Measurements from ENCODE around the gene SEC24D.

The SEC24D gene

DNA sequence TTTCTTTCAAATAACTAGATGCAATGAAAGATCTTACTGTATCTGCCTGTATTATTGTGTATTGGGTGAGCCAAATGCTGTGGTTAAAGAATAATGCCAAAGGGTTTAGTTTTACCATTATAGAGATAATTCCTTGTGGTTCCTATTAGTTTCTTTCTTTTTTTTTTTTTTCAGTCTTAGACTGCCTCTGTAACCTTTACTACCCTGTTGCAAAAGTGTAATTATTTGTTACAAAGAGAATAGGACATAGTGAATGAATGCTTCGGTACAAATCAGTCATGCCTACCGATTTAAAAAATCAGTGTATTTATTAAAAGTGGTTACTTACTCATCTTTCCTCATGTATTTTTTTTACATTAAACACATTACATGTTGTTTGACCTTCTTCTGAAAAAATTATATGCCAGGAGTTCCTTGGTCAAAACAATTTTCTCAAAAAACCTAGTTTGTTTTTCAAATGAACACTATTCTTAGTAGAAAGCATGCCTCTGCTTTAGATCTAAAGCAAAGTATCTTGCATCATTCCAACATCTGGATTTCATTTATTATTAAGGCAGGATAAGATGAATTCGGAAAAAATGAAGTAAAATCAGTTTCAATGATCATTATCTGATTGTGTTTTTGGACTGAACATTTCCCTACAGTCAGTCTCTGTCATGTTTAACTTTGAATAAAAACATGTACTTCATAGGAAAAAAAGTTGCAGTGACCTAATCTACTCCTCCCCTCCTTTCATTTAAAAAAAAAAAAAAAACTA, 31.6 kb upstream of the SEC24D start:
- Histone ChIP-seq H3K36me3 (ENCODE audit: control insufficient read depth in 2 of 2, insufficient read depth in 1 of 2, low read length in 2 of 2) (no peaks in the 10 kb centered on the region), H3K4me1 (ENCODE audit: control insufficient read depth, insufficient read depth, low read length) (no peaks in the 10 kb centered on the region), H3K9me3 (ENCODE audit: control insufficient read depth, insufficient read depth, low read depth, low read length) (no peaks in the 10 kb centered on the region), H3K4me3 (ENCODE audit: low read depth, low read length) (no peak overlapping the region), H3K27ac (ENCODE audit: extremely low read depth, low read depth, low read length) (no peak overlapping the region)
- CTCF ChIA-PET = interaction anchor here (0.7 to 0.9 kb wide), 2 partner anchors 16 to 34 kb away, joined by 3 to 4 read pairs; no protein-coding TSS in a partner anchor
- TF ChIP-seq ZNF791 (tag by site-specific recombination; IDR thresholded peaks at IDR 0.05) = no peak
- TF ChIP-seq, protein P1, sequence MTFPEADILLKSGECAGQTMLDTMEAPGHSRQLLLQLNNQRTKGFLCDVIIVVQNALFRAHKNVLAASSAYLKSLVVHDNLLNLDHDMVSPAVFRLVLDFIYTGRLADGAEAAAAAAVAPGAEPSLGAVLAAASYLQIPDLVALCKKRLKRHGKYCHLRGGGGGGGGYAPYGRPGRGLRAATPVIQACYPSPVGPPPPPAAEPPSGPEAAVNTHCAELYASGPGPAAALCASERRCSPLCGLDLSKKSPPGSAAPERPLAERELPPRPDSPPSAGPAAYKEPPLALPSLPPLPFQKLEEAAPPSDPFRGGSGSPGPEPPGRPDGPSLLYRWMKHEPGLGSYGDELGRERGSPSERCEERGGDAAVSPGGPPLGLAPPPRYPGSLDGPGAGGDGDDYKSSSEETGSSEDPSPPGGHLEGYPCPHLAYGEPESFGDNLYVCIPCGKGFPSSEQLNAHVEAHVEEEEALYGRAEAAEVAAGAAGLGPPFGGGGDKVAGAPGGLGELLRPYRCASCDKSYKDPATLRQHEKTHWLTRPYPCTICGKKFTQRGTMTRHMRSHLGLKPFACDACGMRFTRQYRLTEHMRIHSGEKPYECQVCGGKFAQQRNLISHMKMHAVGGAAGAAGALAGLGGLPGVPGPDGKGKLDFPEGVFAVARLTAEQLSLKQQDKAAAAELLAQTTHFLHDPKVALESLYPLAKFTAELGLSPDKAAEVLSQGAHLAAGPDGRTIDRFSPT (tag by site-specific recombination; IDR thresholded peaks at IDR 0.05) = no peak
- TF ChIP-seq ZSCAN23 (tag by site-specific recombination; IDR thresholded peaks at IDR 0.05) = no peak
- TF ChIP-seq GFI1B (tag by site-specific recombination; IDR thresholded peaks at IDR 0.05) = no peak
- no peak for TF ChIP-seq ZXDB (tag by site-specific recombination; IDR thresholded peaks at IDR 0.05)
- no peak for TF ChIP-seq SP7 (tag by site-specific recombination; IDR thresholded peaks at IDR 0.05)
- TF ChIP-seq ZIC2 (tag by site-specific recombination; IDR thresholded peaks at IDR 0.05) = no peak
- no peak for TF ChIP-seq ZBTB21 (tag by site-specific recombination; IDR thresholded peaks at IDR 0.05)
- TF ChIP-seq ZNF211 (tag by site-specific recombination; IDR thresholded peaks at IDR 0.05; ENCODE audit: low read depth) = no peak
- no peak for TF ChIP-seq ZNF596 (tag by site-specific recombination; IDR thresholded peaks at IDR 0.05)
- TF ChIP-seq SALL2 (tag by site-specific recombination; IDR thresholded peaks at IDR 0.05; ENCODE audit: borderline replicate concordance) = no peak
- TF ChIP-seq ZNF777 (tag by site-specific recombination; IDR thresholded peaks at IDR 0.05; ENCODE audit: borderline replicate concordance) = no peak
- TF ChIP-seq SCRT2 (tag by site-specific recombination; IDR thresholded peaks at IDR 0.05) = no peak
- TF ChIP-seq ZNF747 (tag by site-specific recombination; IDR thresholded peaks at IDR 0.05) = no peak
- TF ChIP-seq CTCF (tag by site-specific recombination; IDR thresholded peaks at IDR 0.05) = no peak
- no peak for TF ChIP-seq ZNF37A (tag by site-specific recombination; IDR thresholded peaks at IDR 0.05)
- TF ChIP-seq ZNF23 (tag by site-specific recombination; IDR thresholded peaks at IDR 0.05; ENCODE audit: borderline replicate concordance) = no peak
- TF ChIP-seq ZNF585B (tag by site-specific recombination; IDR thresholded peaks at IDR 0.05) = no peak
- POLR2A ChIA-PET = no interaction called here

DNA sequence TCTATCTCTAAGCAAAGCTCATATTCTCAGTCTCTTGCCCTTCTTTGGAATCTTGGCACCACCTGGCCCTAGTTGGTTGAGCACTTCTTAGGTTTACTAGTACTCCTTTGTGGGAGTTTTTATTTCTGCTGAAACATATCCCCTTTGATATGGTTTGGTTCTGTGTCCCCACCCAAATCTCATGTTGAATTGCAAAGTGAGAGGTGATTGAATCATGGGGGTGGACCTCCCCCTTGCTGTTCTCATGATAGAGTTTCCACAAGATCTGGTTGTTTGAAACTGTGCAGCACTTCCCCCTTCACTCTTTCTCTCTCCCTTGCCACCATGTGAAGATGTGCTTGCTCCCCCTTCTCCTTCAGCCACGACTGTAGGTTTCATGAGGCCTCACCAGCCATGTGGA, 30.5 kb upstream of the SEC24D start:
- ChIA-PET POLR2A (no interaction called here), CTCF (interaction anchor here (0.7 to 3.0 kb wide), 4 partner anchors 17 to 92 kb away, joined by 3 to 10 read pairs (median 5); no protein-coding TSS in a partner anchor)
- no peaks in the 10 kb centered on the region for H3K9me3 ChIP-seq (ENCODE audit: control insufficient read depth, insufficient read depth, low read depth, low read length)
- H3K27ac ChIP-seq (ENCODE audit: extremely low read depth, low read depth, low read length) = no peak overlapping the region
- H3K4me3 ChIP-seq (ENCODE audit: low read depth, low read length) = no peak overlapping the region
- TF ChIP-seq ZNF155 (tag by site-specific recombination; IDR thresholded peaks at IDR 0.05) (no peak), ZNF785 (tag by site-specific recombination; IDR thresholded peaks at IDR 0.05) (no peak), ZNF292 (tag by site-specific recombination; IDR thresholded peaks at IDR 0.05; ENCODE audit: borderline replicate concordance, low read depth) (no peak), ZNF596 (tag by site-specific recombination; IDR thresholded peaks at IDR 0.05) (no peak)
- no peaks in the 10 kb centered on the region for H3K4me1 ChIP-seq (ENCODE audit: control insufficient read depth, insufficient read depth, low read length)
- H3K36me3 ChIP-seq (ENCODE audit: control insufficient read depth in 2 of 2, insufficient read depth in 1 of 2, low read length in 2 of 2) = no peaks in the 10 kb centered on the region

Measured in HEK293 (cell line).